Fibroblast of skin of left biceps (primary cell): ENCODE results near the gene FAM111A.

Experiments used
- DNase-seq, 2 experiments: peaks; one replicate each; pipeline ENCODE4 v3.0.0-alpha.2; 2013; ENCODE audit warnings: low read depth in 2 of 2

Gene FAM111A

GRCh38 chr11:59141673-59142460 is 789 bp upstream of the FAM111A start:
- no peak for DNase-seq

DNA sequence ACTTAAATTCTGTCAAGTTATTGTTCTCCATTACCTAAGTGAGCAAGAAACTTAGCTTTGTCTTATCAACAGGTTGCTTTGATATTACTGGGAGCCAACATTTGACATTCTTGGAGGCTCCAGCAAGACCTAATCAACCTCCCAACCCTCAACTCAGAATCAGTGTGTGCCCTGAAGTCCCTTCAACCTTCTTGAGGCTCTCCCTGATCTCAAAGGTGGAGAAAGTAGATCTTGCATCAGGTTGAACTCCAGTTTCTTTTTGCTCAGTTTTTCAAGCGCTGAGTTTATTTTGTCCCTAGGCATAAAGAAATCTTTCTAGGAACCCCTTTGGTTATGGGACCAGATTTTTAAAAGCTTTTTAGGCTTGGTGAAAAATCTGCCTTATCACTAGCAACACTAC is 1.4 kb downstream of the FAM111A start:
- DNase-seq: no peak

DNA sequence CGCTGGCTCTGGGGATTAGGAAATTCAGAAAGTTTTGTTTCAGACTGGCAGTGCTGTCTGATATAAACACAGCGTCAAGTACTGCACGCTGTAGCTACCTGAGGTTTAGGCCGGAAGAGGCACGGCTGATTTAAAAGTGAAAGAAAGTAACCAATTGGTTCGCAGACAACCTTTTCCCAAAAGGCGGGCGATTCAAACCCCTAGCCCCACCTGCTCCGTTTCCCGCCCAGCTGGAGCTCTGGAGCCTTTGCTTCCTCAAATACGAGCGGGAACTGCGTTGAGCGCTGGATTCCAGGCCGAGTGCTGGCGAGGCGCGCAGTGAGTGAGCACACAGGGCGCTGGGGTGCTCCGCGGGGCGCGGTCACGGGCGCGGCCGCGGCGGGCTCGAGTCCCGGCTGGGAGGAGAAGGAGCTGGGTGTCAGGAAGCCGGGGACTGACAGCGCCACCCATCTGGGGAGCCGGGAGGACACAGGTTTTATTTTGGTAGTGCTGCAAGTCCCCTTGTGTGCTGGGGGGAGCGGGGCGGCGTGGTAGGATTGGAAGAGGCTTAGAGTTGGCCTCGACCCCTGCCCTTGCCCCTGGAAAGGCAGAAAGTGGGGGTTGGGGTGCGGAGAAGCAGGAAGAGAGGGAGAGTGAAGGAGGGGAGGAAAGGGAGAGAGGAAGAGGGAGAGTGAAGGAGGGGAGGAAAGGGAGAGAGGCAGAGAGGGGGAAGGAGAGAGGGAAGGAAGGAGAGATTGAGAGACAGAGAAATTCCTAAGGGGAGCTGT is 2.1 kb downstream of the FAM111A start:
- DNase-seq: peak; percentile 52 to 55

DNA sequence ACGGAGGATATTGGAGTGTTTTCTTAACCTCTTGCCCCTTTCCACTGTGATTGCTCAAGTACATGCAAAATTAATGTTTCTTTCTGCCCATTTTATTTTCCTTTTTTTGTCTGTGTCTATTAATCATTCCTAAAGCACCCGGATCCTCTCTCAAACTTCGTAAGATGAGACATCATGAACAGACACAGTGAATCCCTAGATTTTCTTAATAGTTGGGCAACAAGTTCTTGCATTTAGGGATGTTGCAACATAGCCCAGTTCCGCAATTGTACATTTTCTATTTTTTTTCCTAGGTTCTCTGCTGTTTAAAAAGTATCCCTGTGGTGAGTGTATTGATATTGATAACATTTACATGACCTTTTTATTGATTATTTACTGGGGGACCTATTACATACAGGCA is 2.9 kb downstream of the FAM111A start:
- DNase-seq: no peak

DNA sequence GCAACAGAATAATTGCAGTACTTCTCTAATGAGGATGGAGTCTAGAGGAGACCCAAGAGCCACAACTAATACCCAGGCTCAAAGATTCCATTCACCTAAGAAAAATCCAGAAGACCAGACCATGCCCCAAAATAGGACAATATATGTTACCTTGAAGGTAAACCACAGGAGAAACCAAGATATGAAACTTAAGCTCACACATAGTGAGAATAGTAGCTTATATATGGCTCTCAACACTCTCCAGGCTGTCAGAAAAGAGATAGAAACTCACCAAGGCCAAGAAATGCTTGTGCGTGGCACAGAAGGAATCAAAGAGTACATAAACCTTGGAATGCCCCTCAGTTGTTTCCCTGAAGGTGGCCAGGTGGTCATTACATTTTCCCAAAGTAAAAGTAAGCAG is 9.1 kb downstream of the FAM111A start:
- DNase-seq: no peak

- DNase-seq: no peak
These were observed 9.8 kb downstream of the FAM111A start for GRCh38 chr11:59152312-59152951.

GRCh38 chr11:59154610-59155009 is 12.0 kb downstream of the FAM111A start:
- DNase-seq: no peak

GRCh38 chr11:59157433-59157832 is 14.8 kb downstream of the FAM111A start:
- no peak for DNase-seq

DNA sequence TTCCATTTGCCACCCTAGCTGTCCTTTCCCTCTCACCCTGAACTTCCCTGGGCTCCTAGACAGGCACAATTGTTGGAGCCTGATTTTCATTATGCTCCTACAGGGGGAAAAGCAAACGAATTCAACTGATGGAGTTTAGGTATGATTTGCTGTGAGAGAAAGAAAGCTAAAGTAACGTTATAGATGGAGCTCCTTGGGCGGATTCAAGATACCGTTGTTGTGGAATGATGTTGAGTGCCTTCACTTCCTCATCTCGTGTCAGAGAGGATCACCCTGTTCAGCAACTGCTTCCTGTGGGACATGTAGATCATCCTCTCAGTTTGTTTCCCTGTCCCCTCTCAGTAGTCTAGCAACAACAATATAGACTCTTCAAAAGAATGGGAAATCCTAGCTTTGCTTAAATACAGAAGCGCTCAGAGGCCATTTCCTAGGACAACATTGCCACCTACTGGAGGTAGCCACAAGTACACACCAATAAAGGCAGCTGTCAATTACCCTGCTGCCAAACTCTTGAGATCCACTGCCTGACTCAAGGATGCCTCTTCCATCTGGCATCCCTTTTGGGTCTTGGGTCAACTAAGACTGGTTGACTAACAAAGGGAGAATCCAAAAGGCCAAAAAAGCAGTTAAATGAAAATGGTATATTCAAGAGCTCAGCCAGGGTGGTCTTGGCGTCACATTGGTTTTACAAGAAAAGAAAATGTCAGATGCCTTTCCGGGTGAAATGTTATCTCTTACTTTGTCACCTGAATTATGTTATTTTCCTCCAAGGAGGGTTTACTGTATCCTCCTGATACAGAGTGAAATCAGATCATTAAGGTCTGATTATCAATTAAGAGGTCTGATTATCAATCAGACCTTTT is 15.8 kb downstream of the FAM111A start:
- no peak for DNase-seq

DNA sequence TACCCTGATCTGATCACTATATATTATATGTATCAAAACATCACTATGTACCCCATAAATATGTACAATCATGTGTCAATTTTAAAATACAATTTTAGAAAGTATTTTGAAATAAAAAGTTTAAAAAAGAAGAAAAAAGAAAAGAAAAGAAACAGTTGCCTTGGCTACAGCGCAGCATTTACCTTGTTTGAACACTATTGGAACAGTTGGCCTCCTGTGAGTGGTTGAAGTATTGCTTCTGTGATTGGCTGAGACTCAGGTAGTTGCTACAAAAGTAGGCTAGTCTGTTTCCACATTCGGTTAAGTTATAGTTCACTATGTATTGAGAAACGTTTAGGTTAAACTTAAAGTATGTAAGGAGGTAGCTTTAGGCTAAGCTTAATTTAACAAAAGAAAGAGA is 21.4 kb downstream of the FAM111A start:
- no peak for DNase-seq

DNA sequence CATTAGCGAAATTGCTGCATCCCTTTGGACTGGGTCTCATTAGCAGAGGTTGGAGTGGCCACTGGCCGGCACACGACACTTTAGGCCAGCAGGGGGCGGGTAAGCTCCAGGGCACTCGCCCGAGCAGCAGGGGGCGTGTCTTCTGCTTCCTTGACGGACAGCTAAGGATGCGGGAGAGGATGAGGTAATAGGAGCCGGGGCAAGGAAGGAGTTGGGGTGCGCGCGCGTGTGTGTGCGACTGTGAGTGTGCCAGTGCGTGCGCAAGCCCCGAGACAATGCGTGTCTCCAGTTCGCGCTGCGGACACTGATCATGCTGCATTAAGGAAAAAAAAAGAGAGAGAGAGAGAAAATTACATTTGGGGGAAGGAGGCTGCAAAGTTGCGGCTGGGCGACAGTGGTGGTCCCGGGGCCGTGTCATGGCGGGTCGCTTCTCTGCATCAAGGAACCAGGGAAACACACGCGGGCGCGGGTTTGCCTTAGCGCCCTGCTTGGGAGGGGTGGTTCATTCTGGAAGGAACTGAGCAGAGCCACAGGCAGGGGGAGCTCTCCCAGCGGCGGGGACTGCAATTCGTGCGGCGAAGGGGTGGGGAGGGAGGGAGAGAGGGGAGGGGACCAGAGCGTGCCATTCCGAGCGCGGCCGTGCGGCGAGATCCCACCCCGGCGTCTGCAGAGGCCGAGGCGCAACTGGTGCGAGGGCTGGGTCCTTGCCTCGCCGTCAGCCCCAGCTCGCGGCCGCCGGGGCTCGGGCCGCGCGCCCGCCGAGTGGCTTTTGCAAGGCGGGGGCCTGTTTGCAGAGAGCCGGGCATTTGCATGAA is 29.1 kb downstream of the FAM111A start, which contains the start of gene DTX4:
Gene DTX4 (plus strand): TSS at position 625 of the 815 bp plus-strand sequence. CDS start 464 bp downstream, outside the sequence.
- peak; percentile 61 to 65 for DNase-seq

- no peak for DNase-seq
These were observed 29.9 kb downstream of the FAM111A start for GRCh38 chr11:59172345-59173079.

DNA sequence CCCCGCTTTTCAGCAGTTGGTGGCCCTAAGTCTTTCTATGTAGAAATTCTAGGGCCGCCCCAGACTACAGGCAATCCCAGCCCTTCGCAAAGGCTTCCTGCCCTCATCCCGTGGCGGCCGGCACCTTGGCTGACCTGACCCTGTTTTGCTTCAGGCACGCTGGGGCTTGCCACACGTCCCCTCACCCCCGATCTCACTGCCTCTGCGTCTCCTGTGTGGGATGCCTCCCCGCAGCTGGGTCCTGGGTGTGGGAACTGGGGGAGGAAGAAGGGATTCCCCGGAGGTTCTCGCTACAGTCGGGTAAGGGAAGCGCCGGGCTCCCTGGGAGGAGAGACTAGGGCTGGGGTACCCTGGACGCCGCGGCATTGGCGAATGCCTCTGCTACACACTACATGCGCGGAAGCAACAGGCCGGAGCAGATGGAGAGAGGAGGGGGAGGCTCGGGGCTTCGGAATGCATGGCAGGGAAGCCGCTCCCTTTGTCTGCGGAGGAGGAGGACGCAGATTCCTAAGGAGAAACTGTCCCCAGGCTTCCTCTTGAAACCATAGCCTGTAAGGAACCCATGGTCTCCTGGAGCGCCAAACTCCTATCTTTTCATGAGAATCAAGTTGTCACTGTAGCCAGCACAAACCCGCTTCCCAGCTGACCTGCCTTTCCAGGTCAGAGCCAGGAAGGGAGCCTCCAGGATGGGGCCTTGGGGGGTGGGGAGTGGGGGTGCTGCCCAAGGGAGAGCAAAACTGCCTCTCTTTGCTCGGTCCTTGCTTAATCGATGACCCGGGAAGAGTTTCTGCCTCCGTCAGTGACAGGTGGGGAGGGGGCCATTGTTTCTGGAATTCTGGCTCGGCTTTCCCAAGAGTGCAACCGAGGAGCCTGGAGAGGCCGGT is 30.7 kb downstream of the FAM111A start:
- no peak for DNase-seq

DNA sequence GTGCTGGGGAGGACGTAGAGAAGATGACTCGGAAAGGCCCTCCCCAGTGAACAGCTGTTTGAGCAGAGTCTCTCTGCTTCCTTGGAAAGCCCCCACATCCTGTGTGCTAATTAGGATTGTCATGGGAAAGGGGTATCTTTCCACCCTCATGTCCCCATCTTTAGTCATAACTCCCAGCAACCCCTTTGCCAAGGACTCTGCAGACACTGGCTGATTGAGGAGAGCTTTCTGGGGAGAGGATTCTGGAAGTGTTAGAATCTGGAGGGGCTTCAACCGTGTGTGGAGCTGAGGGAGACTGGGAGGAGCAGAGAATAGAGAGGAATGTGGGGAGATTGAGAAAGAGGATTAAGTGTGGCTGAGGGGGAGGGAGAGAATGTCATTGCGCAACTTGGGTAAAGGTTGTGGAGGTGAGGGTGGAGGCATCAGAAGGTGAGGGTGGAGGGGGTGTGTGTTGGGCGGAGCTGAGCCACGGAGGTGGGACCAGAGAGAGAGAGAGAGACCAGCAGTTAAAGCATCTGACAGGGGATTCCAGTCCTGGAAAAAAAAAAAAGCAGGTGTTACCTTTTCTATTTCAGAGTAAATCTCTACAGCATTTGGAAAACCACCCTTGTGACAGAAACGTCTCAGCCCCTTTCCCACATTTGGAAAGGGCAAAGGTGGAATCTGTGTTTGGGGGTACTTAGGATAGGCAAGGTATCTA is 31.5 kb downstream of the FAM111A start:
- DNase-seq: no peak

DNA sequence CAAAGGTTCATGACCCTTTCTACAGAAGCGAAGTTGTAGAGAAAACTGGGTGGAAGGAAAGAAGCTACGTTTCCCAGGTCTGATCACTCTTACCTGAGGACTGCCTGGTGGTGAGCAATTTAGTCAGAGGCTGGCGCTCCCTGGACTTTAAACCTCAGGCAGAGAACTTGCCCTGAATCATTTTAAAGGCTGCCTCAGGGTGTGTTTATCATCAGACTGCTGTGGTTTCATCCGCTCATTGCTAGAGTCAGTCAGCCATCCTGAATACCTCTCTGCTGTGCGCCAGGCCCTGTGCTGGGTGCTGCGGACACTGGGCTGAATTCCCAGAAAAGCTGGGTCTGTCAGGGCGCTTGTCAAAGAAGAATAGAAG is 32.0 kb downstream of the FAM111A start:
- no peak for DNase-seq

- no peak for DNase-seq
These were observed 32.4 kb downstream of the FAM111A start for GRCh38 chr11:59175091-59175501.

GRCh38 chr11:59176330-59176729 is 33.7 kb downstream of the FAM111A start:
- DNase-seq: no peak

- DNase-seq: no peak
These were observed 35.7 kb downstream of the FAM111A start for GRCh38 chr11:59178402-59178801.
